GM19023 (cell line): ENCODE results near the gene NLGN1.
"Not testable (repeated sequence)": the region's sequence is repeated elsewhere in the genome, so short reads cannot be mapped to it uniquely, and the experiment has no call there.

Source experiments
- ATAC-seq: cut with Tn5 transposase; IDR thresholded peaks from one replicate; pipeline ENCODE4 v1.9.1; 2021; ENCODE audit warnings: mild to moderate bottlenecking, moderate library complexity; ENCODE audit not compliant: unreplicated experiment

The NLGN1 gene

GRCh38 chr3:173429076-173429475 is 31.5 kb downstream of the NLGN1 start:
- ATAC-seq: no peak

GRCh38 chr3:173429527-173429926 is 32.0 kb downstream of the NLGN1 start:
- ATAC-seq: no peak

GRCh38 chr3:173430576-173430975 is 33.0 kb downstream of the NLGN1 start:
- no peak for ATAC-seq

- ATAC-seq: no peak
These were observed 41.5 kb downstream of the NLGN1 start for GRCh38 chr3:173439004-173439403.

- ATAC-seq: no peak
These were observed 43.0 kb downstream of the NLGN1 start for GRCh38 chr3:173440514-173440913.

- ATAC-seq: not testable (repeated sequence)
These were observed 54.0 kb downstream of the NLGN1 start for GRCh38 chr3:173451561-173451960.

- ATAC-seq: no peak
These were observed 65.7 kb downstream of the NLGN1 start for GRCh38 chr3:173463250-173463649.

- no peak for ATAC-seq
These were observed 67.6 kb downstream of the NLGN1 start for GRCh38 chr3:173465112-173465511.

- ATAC-seq: no peak
These were observed 68.5 kb downstream of the NLGN1 start for GRCh38 chr3:173465898-173466678.

GRCh38 chr3:173467501-173467900 is 70.0 kb downstream of the NLGN1 start:
- ATAC-seq: no peak

- ATAC-seq: no peak
These were observed 75.7 kb downstream of the NLGN1 start for GRCh38 chr3:173473237-173473636.

- no peak for ATAC-seq
These were observed 81.8 kb downstream of the NLGN1 start for GRCh38 chr3:173479301-173479700.

- ATAC-seq: no peak
These were observed 104.5 kb downstream of the NLGN1 start for GRCh38 chr3:173501931-173502489.

- ATAC-seq: no peak
These were observed 105.5 kb downstream of the NLGN1 start for GRCh38 chr3:173502983-173503568.

GRCh38 chr3:173510565-173510964 is 113.0 kb downstream of the NLGN1 start:
- ATAC-seq: no peak

- ATAC-seq: peak; percentile 66
These were observed 115.6 kb downstream of the NLGN1 start for GRCh38 chr3:173513123-173513522.

- ATAC-seq: peak; percentile 98
These were observed 131.6 kb downstream of the NLGN1 start for GRCh38 chr3:173529062-173529711.

- no peak for ATAC-seq
These were observed 134.1 kb downstream of the NLGN1 start for GRCh38 chr3:173531602-173532001.

GRCh38 chr3:173538410-173538809 is 140.9 kb downstream of the NLGN1 start:
- no peak for ATAC-seq

- ATAC-seq: not testable (repeated sequence)
These were observed 148.0 kb downstream of the NLGN1 start for GRCh38 chr3:173545590-173545989.

GRCh38 chr3:173547070-173547469 is 149.5 kb downstream of the NLGN1 start:
- no peak for ATAC-seq

GRCh38 chr3:173548261-173548660 is 150.7 kb downstream of the NLGN1 start:
- ATAC-seq: no peak
